ENCODE measurements around the gene GRIN2B. TPM values are rescaled to one million over a fixed set of nuclear protein-coding genes. Genes with fewer than 3 reads are reported as not detected.

The GRIN2B gene
- total RNA-seq, 1 experiment from 2014 or later = 1.6 TPM

- ATAC-seq (no peak), DNase-seq (ENCODE audit: low spot score) (no peak)
- ChIA-PET POLR2A (no interaction called here), CTCF (interaction anchor here (2.4 kb wide), 1 partner anchor 37 kb away, joined by 9 read pairs; the partner anchor contains the start of gene GRIN2B)
- Mint-ChIP-seq H3K36me3 (no peaks in the 10 kb centered on the region), H3K27ac (no peak overlapping the region), H3K4me3 (no peak overlapping the region), H3K9me3 (no peaks in the 10 kb centered on the region), H3K4me1 (peaks cover 28% of the 10 kb centered on the region), H3K27me3 (ENCODE audit: low read depth) (no peaks in the 10 kb centered on the region)
- TF ChIP-seq ZNF396 (CRISPR knock-in tag; IDR thresholded peaks at IDR 0.05; ENCODE audit: borderline replicate concordance) (no peak), MLX (CRISPR knock-in tag; IDR thresholded peaks at IDR 0.05) (no peak), TP53 (CRISPR knock-in tag; IDR thresholded peaks at IDR 0.05) (no peak), KAT7 (CRISPR knock-in tag; IDR thresholded peaks at IDR 0.05; ENCODE audit: borderline replicate concordance) (no peak), MAX (CRISPR knock-in tag; IDR thresholded peaks at IDR 0.05) (no peak), MXD4 (CRISPR knock-in tag; IDR thresholded peaks at IDR 0.05; ENCODE audit: borderline replicate concordance) (no peak), CREM (CRISPR knock-in tag; IDR thresholded peaks at IDR 0.05) (no peak), PREB (CRISPR knock-in tag; IDR thresholded peaks at IDR 0.05; ENCODE audit: borderline replicate concordance) (no peak), ZNF425 (CRISPR knock-in tag; conservative IDR thresholded peaks at IDR 0.05) (no peak), ARID4B (CRISPR knock-in tag; IDR thresholded peaks at IDR 0.05; ENCODE audit: borderline replicate concordance) (no peak), SMAD4 (CRISPR knock-in tag; IDR thresholded peaks at IDR 0.05) (no peak), NFE2L1 (CRISPR knock-in tag; IDR thresholded peaks at IDR 0.05) (no peak), ZNF317 (CRISPR knock-in tag; IDR thresholded peaks at IDR 0.05; ENCODE audit: borderline replicate concordance, low read depth) (no peak), ZNF281 (CRISPR knock-in tag; IDR thresholded peaks at IDR 0.05) (no peak), GTF2I (CRISPR knock-in tag; conservative IDR thresholded peaks at IDR 0.05) (no peak), AFF4 (CRISPR knock-in tag; IDR thresholded peaks at IDR 0.05; ENCODE audit: borderline replicate concordance) (no peak), ZMAT4 (CRISPR knock-in tag; IDR thresholded peaks at IDR 0.05) (no peak), ZNF138 (CRISPR knock-in tag; conservative IDR thresholded peaks at IDR 0.05) (no peak), GRHL2 (CRISPR knock-in tag; IDR thresholded peaks at IDR 0.05; ENCODE audit: insufficient replicate concordance, severe bottlenecking) (no peak), ZNF219 (CRISPR knock-in tag; IDR thresholded peaks at IDR 0.05; ENCODE audit: borderline replicate concordance) (no peak)
Observed at GRCh38 chr12:13945236-13945635, 36.2 kb downstream of the GRIN2B start.

Measured in WTC11 (cell line).